Stimulated activated CD4-positive, alpha-beta T cell treated with anti-CD3 and anti-CD28 coated beads, TNF-alpha, amount 100 ng/mL, for 1 hour (primary cell): ENCODE results near the gene LRMDA.

Experiments
- DNase-seq, 3 donors: peaks; one replicate each; pipeline ENCODE4 v3.0.0-alpha.2; 2020; ENCODE audit warnings: low read depth in 3 of 3, low spot score in 1 of 3

LRMDA gene

DNA sequence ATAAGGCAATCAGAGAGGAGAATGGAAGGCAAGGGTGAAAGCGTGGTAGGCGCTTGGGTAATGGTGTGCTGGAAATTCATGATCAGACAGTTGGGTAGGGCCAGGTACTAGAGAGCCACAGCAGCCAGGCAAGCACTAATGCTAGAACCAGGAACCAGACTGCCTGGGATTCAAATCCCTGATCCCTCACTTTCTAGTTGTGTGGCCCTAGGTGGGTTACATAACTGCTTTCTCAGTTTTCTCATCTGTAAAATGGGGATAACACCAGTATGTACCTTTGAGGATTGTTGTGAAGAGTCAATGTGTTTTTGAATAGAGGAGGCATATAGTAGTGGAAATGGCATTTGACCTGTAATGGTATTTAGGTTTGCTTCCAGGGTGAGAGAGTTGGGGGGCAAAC lies 225.9 kb downstream of the LRMDA start:
- DNase-seq, result no peak

DNA sequence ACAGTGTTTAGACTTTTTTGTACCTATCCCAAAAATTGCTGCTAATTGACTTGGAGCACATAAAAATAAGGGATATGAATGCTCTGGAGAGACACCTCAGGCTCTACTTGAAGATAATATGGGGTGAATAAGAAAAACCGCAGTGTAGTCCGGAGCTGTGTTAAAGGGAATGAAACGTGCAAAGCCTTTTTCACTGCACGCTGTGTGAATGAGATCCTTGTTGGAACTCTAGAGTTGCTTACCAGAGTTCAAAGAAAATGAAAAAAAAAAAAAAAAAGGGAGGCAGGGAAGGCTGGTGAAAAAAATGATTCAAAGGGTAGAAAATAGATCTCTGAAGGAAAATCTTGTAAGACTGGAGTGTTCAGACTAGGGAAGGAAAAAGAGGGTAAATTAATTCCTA lies 226.6 kb downstream of the LRMDA start:
- DNase-seq, result no peak

DNA sequence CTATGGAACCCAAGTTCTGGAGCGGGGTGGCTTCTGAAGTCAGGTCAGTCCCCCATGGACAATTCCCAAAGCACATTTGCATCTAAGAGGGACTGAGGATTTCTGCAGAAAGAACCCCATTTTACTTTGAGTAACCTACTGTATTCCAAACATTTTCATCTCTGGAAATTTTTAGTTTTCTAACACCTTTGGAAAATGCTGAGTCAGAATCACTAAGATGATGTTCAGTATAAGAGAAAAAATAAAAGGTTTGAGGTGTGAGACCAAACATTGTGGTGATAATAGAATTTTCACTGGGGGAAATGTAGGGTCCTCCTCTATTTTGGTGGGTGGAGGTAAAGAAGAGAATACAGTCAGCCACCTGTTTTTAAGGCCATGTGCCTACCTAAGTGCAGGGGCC lies 227.1 kb downstream of the LRMDA start:
- no peak for DNase-seq

DNA sequence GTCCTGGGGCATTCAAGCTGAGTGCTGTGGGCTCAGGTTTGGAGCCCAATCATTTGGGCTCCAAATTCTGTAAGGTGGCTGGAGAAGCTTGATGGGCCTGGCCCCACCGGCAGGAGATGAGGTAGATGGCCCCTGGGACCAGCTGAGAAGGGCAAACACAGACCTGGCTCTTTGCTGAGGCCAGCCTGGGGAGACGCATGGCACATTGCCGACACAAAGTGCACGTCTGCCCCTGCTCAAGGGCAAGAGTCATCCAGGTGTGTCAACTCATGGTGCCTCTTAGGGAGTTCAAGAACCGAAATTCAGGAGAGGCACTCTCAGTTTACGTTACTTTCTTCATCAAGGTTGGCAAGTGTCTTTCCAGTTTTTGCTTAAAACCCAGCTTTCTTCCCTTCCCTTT lies 227.5 kb downstream of the LRMDA start:
- DNase-seq, result no peak

DNA sequence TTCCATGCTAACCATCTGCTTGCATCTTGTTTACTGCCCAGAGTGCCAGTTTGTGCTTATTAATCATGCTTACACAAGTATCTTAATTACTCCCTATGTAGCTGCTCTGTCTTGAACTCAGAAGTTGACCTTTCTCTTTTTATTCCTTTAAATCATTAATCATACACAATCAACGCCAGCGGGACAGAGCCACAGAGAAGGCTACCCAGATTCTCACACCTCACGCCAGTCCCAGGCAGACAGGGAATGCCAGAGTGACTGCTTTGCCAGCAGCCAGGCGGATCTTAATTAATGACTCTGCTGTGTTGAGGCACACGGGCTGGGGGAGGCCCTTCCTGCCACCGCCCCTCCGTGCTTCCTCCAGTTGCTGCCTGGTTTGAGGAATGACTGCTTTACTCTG lies 229.4 kb downstream of the LRMDA start:
- no peak for DNase-seq

DNA sequence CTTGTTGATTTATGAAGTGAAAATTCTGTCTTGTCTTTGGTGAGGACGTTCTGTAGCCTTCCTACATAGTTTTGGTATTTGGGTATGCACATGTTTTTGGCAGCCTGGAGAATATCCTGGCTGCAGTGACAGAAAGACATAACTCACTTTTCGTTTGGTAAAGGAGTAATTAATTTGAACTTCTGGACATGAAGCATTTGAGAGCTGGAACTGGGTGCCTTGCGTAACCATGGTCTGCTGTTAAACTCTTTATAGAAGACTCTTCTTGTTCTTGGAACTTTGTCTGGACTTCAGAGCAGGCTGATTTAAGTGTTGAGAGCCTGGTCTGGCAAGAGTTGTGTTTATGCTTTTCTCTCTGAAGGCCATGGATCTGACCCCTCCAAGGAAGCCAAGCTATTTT lies 231.3 kb downstream of the LRMDA start:
- DNase-seq, result no peak

DNA sequence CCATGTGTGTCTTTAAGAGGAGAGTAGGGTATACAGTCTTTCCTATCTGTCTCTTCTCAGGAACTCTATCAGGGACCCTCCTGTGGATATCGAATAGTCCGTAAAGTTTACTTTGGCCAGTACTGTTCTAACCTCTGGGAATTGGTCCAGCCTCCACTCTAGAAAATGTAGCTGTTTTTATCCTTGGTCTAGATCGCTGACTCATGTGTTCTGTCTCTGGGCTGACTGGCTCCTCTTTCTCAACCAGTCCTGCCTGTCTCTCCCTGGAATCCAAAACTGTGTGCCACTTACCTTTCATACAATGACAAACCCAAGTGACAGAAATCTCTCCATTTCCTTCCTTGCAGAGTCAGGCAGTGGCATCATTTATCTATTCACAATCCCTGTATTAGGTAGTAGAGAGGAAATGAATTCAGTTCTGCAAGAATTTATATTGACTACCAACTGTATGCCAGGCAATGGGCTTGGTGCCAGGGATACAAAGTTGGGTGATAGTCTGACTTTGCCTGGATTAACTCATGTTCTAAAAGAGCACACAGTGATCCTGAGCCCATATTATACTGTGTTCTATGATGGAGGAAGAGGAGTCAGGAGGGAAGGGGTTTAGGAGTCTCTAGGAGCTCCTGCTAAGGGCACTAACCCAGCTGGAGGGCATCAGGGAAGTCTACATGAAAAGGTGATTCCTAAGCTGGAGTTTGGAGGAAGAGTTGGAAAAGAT lies 232.7 kb downstream of the LRMDA start:
- DNase-seq, result no peak

DNA sequence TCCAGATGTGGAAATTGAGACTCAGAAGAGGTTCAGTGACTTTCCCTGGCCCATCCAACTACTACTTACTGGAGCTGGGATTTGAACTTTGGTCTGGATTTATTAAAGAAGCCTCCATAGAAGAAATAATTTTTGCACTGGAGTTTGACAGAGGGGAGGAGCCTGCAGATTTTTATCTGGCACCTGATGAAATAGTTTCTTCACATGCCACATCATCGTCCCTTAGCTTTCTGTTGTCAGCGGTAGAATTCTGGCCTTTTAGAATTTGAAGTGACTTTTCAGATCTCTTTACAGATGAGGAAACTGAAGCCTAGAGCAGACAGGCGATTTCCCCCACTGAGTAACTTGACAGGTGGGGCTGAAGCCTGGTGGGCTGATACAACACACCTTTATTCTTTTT lies 233.5 kb downstream of the LRMDA start:
- no peak for DNase-seq

DNA sequence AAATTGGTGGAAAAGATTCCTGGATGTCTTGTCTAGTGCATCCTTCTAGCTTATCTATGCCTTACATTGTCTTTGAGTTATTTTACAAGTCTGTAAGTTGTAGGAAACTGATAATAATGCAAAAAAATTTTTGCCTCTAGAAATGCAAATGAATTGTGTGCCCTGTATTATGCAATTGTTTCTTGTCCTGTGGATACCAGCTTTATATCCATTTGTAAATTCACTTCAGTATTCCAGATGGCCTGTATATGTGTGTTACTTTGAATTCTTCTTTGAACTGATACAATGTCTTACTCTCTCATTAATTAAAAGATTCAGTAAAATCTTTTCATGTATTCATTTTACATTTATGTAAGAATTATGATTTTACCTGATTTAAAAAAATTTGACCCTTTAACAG lies 234.3 kb downstream of the LRMDA start:
- DNase-seq, result no peak

DNA sequence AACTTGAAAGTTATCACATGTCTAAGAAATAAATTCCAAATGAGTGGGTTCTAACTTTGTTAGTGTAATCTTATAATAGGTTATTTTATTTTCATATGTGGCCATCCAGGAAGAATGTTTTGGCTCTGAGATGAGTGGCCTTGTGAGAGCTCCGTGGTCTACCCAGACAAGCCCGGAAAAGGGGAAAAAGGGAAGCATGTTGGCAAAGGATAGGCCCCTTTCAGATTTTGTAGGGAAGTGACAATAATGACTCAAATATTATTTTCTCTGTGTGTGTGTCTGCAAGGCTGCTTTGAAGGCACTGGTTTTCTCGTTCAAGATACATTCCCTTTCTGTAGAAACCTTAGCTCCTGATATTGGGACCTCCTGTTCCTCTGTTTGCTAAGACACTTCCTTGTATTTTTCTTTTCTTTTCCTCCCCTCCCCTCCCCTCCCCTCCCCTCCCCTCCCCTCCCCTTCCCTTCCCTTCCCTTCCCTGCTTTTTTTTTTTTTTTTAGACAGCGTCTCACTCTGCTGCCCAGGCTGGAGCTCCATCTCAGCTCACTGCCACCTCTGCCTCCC lies 240.8 kb downstream of the LRMDA start:
- no peak for DNase-seq

DNA sequence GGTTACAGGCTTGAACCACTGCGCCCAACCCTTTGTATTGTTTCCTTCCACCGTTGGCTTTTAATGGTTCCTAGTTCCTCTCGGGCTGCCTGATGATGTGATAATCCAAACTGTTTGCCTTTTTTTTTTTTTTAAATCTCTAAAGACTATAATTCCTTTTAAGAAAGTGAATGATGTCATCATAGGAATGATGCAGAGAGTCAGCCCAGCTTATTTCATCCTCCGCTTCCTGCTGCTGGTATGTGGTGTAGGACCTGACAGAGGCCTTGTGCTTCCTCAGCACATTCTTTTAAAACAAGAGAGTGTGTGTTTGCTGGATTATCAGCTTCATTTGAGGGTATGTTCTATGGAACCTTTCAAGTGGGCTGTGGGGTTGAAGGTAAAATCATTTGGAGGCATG lies 241.4 kb downstream of the LRMDA start:
- DNase-seq, result no peak

DNA sequence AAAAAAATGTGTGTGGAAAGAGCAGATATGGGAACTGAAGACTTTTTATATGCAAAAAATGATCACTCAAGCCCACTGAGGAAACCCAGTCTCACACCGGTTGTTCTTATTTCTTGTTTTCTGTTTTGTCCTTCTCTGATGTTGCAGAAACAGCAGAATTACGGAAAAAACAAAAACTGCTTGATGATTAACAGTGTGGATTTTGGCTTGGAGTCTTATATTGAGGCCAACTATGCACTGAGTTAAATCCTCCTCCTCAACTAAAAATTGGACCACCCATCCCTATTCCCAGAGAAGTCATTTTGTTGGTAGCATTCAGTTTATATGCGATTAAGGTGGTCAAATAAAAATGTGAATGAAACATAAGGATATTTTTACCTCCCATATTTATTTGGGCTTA lies 246.1 kb downstream of the LRMDA start:
- no peak for DNase-seq

DNA sequence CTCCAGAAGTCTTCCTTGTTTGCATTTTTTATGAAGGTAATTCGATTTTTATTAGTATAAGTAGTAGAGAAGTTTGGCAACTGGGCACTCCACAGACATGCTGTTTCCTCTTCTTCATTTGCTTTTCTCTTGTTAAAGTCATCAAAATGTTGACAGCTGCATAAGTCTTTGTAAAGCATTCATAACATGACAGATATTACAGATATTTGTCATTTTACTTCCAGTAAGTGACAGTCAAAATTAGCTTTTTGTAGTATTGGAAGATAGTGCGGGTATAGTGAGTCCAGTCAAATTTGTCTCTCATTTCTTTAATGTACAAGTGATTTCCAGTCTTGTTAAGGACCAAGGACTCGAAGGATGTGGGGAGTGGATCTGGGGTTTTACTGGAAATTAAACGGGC lies 247.1 kb downstream of the LRMDA start:
- no peak for DNase-seq

DNA sequence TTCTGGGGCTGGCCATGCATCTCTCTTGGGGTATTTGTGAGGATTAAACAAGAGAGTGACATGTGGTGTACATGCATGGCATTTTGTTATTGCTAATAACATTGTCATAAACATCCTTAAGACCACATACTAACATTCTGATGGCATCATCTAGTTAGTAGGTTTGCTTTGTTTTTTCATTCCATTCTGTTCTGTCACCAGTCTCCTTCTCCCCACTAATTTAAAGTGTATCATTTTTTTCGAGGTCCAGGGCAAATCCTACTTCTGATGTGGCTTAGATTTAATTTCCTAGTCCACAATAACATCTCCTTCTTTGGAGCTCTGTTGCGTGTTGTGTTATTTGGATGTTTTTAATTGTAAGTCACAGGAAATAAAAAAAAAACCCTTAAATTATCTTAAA lies 248.1 kb downstream of the LRMDA start:
- no peak for DNase-seq

DNA sequence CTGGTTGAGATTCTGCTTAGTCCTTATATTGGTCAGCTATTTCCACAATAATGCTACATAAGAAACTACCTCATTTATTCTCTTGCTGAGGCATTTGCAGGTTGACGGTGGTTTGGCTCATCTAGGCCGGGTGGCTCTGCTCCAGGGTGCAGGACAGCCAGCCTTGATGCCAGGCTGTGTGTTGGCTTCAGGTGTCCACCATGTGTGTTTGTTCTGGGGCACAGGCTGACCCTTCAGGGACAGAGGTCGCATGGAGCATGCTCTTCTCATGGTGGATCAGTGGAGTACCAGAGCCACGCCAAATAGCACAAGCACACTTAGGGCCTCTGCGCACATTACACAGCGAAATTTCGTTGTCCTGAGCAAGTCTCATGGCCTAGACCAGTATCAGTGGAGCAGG lies 249.9 kb downstream of the LRMDA start:
- DNase-seq, result no peak

DNA sequence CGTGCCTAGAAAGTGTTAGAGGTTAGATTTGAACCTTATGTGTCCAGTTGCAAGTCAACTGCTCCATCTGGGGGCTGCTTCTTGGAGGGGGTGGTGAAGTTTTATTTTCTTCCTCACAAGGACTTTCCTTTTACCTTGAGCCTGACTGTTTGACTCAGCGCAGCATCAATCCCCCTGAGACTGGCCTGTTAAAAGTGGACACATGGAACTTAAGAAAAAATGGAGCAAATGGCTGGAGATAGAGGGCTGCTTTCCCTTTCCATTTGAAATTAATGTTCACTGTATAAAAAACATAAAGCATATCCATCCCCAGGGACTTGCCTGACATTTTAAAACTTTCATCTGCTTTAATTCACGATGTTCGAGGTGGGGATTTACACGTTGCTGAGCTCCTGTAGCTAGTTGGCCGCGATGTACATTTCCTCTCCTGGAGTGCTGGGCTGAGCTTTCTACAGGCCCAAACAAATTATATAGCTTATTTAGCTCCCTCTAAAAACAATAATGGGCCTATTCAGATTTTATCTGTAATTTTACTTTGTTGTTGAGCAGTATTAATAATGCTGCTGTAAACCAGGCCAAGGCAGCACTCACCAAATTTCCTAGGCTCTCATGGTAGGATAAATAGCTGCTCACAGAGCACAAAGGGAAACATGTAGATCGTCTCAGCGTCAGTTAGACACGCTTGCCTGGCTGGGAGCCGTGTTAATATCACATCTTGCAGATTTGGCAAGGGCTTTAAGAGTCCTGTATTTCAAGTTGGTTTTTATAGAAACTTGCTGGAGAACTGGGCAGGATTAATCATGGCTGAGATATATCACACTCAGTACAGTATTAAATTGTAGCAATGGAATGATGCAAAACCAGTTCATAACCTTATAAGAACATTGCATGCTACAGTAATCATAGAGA lies 251.5 kb downstream of the LRMDA start:
- no peak for DNase-seq

DNA sequence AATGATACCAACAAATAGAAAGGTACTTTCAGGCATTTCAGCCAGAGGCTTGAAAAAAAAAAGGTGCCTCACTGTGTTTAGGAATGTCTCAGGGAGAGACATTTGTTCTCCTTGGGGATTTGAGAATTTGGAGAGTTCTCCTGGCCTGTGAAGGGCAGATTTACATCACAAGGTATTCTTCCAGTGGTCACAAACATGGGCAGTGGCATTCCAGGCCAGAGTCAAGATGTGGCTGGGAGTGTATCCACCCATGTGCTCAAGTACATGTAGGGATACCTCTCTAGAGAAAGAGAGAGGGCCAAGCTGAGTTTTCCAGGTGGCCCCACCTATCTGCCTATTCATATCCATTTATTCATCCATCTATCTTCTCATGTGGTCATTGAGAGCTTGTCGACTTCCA lies 253.8 kb downstream of the LRMDA start:
- no peak for DNase-seq

DNA sequence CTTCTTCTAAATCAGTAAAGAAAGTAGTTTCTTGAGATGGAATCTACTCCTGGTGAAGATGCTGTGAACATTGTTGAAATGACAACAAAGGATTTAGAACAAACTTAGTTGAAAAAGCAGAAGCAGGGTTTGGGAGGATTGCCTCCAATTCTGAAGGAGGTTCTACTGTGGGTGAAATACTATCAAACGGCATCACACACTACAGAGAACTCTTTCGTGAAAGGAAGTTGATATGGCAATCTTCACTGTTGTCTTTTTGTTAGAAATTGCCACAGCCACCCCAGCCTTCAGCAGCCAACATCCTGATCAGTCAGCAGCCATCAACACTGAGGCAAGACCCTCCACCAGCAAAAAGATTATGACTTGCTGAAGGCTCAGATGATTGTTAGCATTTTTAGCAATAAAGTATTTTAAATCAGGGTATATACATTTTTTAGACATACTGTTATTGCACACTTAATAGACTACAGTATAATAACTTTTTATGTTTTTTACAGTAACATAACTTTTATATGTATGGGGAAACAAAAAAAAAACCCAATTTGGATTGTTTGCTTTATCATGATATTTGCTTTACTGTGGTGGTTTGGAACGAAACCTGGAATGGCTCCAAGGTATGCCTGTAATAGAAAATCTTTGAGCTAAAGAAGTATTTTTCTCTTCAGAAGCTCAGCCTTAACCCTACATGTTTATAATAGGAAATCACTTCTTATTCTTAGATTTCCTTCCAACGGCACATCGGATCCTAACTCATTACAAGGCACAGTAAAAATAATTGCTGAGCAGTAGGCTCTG lies 257.3 kb downstream of the LRMDA start:
- no peak for DNase-seq

DNA sequence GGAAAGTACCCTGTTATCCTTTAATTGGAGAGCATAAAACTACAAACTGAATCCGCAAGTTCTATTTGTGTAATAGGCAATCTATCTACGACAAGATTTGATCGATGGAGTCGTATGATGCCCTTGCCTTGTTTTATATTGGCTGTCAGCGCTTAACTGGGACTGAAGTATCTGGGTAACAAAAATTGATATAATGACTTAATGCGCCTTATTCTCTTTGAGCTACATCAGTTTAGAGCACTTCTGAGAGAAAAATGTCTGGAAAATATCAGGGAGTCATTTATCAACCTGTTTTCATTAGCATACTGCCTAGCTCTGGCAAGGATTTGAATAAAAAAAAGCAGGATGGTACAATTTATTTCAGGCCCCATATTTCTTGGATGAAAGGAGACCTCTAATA lies 262.1 kb downstream of the LRMDA start:
- DNase-seq, result no peak

DNA sequence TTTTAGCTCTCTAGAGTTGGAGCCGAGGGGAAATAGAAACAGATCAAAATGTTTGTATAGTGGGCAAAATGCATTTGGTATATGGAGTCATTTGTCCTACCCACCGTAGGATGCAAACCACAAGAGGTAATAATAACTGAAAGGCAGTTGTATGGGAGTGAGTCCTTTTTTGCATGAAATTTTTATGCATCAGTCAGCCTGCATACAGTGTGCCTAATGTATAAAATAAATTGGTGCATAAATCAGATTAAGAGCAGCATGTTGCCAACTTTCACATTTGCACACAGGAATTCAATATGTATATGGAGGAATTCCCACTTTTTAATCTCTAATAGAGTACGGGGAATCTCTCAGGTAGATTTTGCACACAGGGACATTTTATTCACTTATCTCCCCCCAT lies 262.8 kb downstream of the LRMDA start:
- DNase-seq, result no peak

DNA sequence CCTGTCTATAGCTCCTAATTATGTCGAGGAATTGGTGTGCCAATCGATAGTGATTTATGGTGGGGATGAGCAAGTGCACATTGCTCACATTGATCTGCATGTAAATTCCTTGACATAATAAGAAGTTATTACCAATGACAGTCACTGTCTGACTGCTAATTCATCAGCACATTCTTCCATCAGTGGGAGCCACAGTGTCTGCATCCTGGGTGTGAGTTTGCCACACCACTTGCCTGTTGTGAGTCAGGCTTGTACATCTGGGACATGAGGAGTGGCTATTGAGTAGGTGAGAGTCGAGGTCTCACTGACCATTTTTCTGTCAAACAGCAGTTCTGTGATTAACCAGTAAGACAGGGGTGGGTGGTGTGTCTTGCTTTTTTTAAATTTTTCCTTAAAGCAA lies 263.4 kb downstream of the LRMDA start:
- no peak for DNase-seq

DNA sequence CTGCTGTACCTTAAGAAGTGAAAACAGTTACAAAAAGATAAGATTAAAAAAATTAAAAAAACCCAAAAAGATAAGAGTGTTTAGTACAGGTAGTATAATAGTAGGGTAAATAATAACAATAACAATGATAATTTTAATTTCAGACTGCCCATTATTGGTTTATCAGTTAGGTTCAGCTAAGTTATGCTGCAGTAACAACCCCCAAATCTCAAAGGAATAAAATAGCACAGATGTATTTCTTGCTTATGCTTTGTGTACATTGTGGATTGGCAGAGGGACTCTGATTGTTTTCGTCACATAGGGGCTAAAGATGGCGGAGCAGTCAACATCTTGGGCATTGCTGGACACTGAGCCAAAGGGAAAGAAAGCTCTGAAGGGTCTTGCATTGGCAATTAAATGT lies 264.6 kb downstream of the LRMDA start:
- DNase-seq, result no peak
